Neural cell (in vitro differentiated cells): ENCODE results near the gene CUBN. TPM values are rescaled to one million over a fixed set of nuclear protein-coding genes. Genes with fewer than 3 reads are reported as not detected.

Experiments used
- H2AFZ ChIP-seq: fragments of 200-600, 300-800 bp; sonication (generic), shearing (Covaris generic); 2 replicates; pipeline ENCODE4 v1.6.0; 2014; ENCODE audit warnings: low read depth, mild to moderate bottlenecking, antibody characterized with exemption, low read length, moderate library complexity
- H3F3A ChIP-seq: fragments of 200-600 bp; shearing (Covaris generic); 2 replicates; pipeline ENCODE4 v1.6.1; 2016; ENCODE audit warnings: mild to moderate bottlenecking, moderate library complexity, mixed read lengths, antibody characterized with exemption, low read length; ENCODE audit not compliant: insufficient read depth, poor library complexity, severe bottlenecking
- H3K27ac ChIP-seq: fragments of 200-600, 300-800 bp; sonication (generic), shearing (Covaris generic); 2 replicates; pipeline ENCODE4 v1.5.1; 2014; ENCODE audit warnings: mild to moderate bottlenecking, low read length, moderate library complexity
- H3K27me3 ChIP-seq: fragments of 300-800, 200-600 bp; sonication (generic), shearing (Covaris generic); 2 replicates; pipeline ENCODE4 v1.6.0; 2014; ENCODE audit warnings: mild to moderate bottlenecking, low read depth, low read length, moderate library complexity; ENCODE audit not compliant: insufficient read depth
- H3K36me3 ChIP-seq: fragments of 300-800, 200-600 bp; sonication (generic), shearing (Covaris generic); 2 replicates; pipeline ENCODE4 v1.5.1; 2014; ENCODE audit warnings: mild to moderate bottlenecking, antibody characterized with exemption, low read length, moderate library complexity; ENCODE audit not compliant: insufficient read depth
- H3K4me2 ChIP-seq: fragments of 300-800, 200-600 bp; sonication (generic), shearing (Covaris generic); 2 replicates; pipeline ENCODE4 v1.6.0; 2014; ENCODE audit warnings: mild to moderate bottlenecking, low read length
- H3K4me3 ChIP-seq: fragments of 300-800, 200-600 bp; sonication (generic), shearing (Covaris generic); 2 replicates; pipeline ENCODE4 v1.5.1; 2014; ENCODE audit warnings: mild to moderate bottlenecking, low read length, moderate library complexity
- H3K79me2 ChIP-seq: fragments of 200-600 bp; shearing (Covaris generic); replicated peaks from 2 replicates; pipeline ENCODE4 v1.6.0; 2014; ENCODE audit warnings: mild to moderate bottlenecking, low read length, moderate library complexity; ENCODE audit not compliant: insufficient read depth
- H3K9ac ChIP-seq: fragments of 300-800, 200-600 bp; sonication (generic), shearing (Covaris generic); 2 replicates; pipeline ENCODE4 v1.6.1; 2016; ENCODE audit warnings: mild to moderate bottlenecking, low read length, mixed read lengths
- H3K9me2 ChIP-seq: fragments of 200-600 bp; shearing (Covaris generic); 2 replicates; pipeline ENCODE4 v1.6.1; 2016; ENCODE audit warnings: mild to moderate bottlenecking, low read length, mixed read lengths; ENCODE audit not compliant: insufficient read depth
- H3K9me3 ChIP-seq: fragments of 200-600, 300-800 bp; sonication (generic), shearing (Covaris generic); 2 replicates; pipeline ENCODE4 v1.6.1; 2016; ENCODE audit warnings: mild to moderate bottlenecking, mixed run types, low read length, moderate library complexity, mixed read lengths
- H4K20me1 ChIP-seq: fragments of 200-600 bp; shearing (Covaris generic); 2 replicates; pipeline ENCODE4 v1.6.1; 2016; ENCODE audit warnings: mild to moderate bottlenecking, mixed run types; ENCODE audit not compliant: insufficient read depth
- CTCF ChIP-seq: fragments of 450-650 bp; IDR thresholded peaks from 2 replicates; pipeline ENCODE4 v1.5.1; 2014; ENCODE audit warnings: antibody characterized with exemption, mild to moderate bottlenecking, moderate library complexity; ENCODE audit not compliant: poor library complexity, severe bottlenecking
- EP300 ChIP-seq: fragments of 450-650 bp; conservative IDR thresholded peaks from 2 replicates; pipeline ENCODE4 v1.6.1; 2014; ENCODE audit warnings: antibody characterized with exemption, mild to moderate bottlenecking, moderate library complexity; ENCODE audit not compliant: poor library complexity, severe bottlenecking
- EZH2 ChIP-seq: fragments of 200-600, 300-800 bp; shearing (Covaris generic), sonication (generic); IDR thresholded peaks from 2 replicates; pipeline ENCODE4 v1.6.1; 2014; ENCODE audit warnings: antibody characterized with exemption, low read length, borderline replicate concordance, mild to moderate bottlenecking; ENCODE audit not compliant: insufficient read depth, poor library complexity, severe bottlenecking
- MXI1 ChIP-seq: fragments of 450-650 bp; conservative IDR thresholded peaks from 2 replicates; pipeline ENCODE4 v1.6.1; 2014; ENCODE audit warnings: antibody characterized with exemption, mild to moderate bottlenecking; ENCODE audit not compliant: poor library complexity, severe bottlenecking
- POLR2AphosphoS5 ChIP-seq: IDR thresholded peaks from 2 replicates; pipeline ENCODE4 v1.6.1; 2012
- RAD21 ChIP-seq: fragments of 450-650 bp; conservative IDR thresholded peaks from 2 replicates; pipeline ENCODE4 v1.6.1; 2014; ENCODE audit warnings: antibody characterized with exemption, mild to moderate bottlenecking, moderate library complexity
- REST ChIP-seq: IDR thresholded peaks from 2 replicates; pipeline ENCODE4 v1.6.1; 2012; ENCODE audit warnings: borderline replicate concordance
- SMC3 ChIP-seq: fragments of 450-650 bp; conservative IDR thresholded peaks from 2 replicates; pipeline ENCODE4 v1.6.1; 2014; ENCODE audit warnings: antibody characterized with exemption, mild to moderate bottlenecking, moderate library complexity; ENCODE audit not compliant: poor library complexity
- TAF1 ChIP-seq: IDR thresholded peaks from 2 replicates; pipeline ENCODE4 v1.6.1; 2012; ENCODE audit warnings: low read depth
- polyA plus RNA-seq: library from polyadenylated mRNA; depleted of rRNA; stranded (reverse); fragments of >200 nt; gene quantifications from 2 replicates; pipeline ENCODE4 v1.2.3, GENCODE V29; 2014

The CUBN gene
- polyA plus RNA-seq, 1 donor from 2014 or later: 7.1 TPM

GRCh38 chr10:17098012-17098411 lies 31.6 kb downstream of the CUBN start:
- no peak for TF ChIP-seq MXI1
- no peak for TF ChIP-seq REST
- no peak overlapping the region for H3K4me2 ChIP-seq

GRCh38 chr10:17094844-17095243 lies 34.8 kb downstream of the CUBN start:
- H2AFZ ChIP-seq: no peak overlapping the region
- peaks cover 6% of the 10 kb centered on the region for H3K36me3 ChIP-seq
- no peaks in the 10 kb centered on the region for H3F3A ChIP-seq
- no peak overlapping the region for H3K4me2 ChIP-seq
- H3K4me3 ChIP-seq: no peak overlapping the region
- H3K9me3 ChIP-seq: no peaks in the 10 kb centered on the region
- no peak overlapping the region for H3K9ac ChIP-seq
- no peaks in the 10 kb centered on the region for H3K79me2 ChIP-seq
- no peaks in the 10 kb centered on the region for H3K9me2 ChIP-seq
- H4K20me1 ChIP-seq: no peaks in the 10 kb centered on the region
- no peak for TF ChIP-seq POLR2AphosphoS5
- TF ChIP-seq TAF1: no peak
- TF ChIP-seq SMC3: no peak
- TF ChIP-seq CTCF: no peak
- TF ChIP-seq EZH2: no peak
- no peak for TF ChIP-seq EP300
- no peak for TF ChIP-seq RAD21
- no peak for TF ChIP-seq REST
- TF ChIP-seq MXI1: no peak
- no peak overlapping the region for H3K27ac ChIP-seq
- no peaks in the 10 kb centered on the region for H3K27me3 ChIP-seq

More at GRCh38 chr10:17098012-17098411, 31.6 kb downstream of the CUBN start:
- Histone ChIP-seq H3K27me3 (no peaks in the 10 kb centered on the region), H3K79me2 (no peaks in the 10 kb centered on the region), H3K36me3 (peaks cover 6% of the 10 kb centered on the region), H4K20me1 (no peaks in the 10 kb centered on the region), H3K9ac (no peak overlapping the region), H3K9me2 (no peaks in the 10 kb centered on the region), H3K27ac (no peak overlapping the region), H3K9me3 (no peaks in the 10 kb centered on the region), H3K4me3 (no peak overlapping the region), H2AFZ (no peak overlapping the region), H3F3A (no peaks in the 10 kb centered on the region)
